HG03060 (cell line): ENCODE results near the gene PRSS50.

ENCODE experiments used
- ATAC-seq: cut with Tn5 transposase; IDR thresholded peaks from one replicate; pipeline ENCODE4 v1.9.1; 2021; ENCODE audit warnings: low read depth, moderate number of reproducible peaks; ENCODE audit not compliant: unreplicated experiment

Gene PRSS50

DNA sequence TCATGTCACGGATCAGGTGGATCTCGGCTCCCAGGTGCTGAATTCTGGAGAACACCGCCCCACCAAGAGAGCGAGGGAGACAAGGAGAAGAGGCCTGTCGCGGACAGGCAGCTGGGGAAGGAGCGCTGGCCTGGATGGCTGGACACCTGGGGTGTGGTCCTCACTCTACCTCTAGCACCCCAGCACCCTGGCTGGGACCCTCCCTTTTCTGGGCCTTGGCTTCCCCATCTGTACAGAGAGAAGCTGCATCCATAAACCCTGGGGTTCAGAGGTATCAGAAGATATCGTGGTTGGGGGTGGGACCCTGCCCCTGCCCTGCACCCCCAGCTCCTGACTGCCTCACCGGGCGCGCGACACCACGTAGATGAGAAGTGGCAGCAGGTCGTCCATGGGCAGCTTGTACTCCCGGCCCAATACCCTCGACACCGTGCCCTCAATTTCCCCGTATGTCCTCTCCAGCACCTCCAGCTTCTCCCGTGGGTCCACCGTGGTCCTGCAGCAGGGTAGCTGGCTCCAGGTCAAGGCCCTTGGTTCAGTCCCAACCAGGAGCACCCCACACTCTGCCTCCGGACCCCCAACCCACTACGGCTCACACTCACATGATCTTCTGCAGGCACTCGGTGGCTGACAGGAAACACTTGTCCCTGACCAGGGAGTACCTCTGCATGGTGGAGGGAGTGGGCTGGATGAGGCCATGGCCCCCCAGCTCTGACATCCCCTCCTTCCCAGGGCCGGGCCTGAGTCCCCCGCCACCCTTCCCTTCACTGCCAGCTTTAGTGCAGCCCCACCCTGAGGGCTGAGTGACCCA lies 45.9 kb downstream of the PRSS50 start:
- no peak for ATAC-seq

DNA sequence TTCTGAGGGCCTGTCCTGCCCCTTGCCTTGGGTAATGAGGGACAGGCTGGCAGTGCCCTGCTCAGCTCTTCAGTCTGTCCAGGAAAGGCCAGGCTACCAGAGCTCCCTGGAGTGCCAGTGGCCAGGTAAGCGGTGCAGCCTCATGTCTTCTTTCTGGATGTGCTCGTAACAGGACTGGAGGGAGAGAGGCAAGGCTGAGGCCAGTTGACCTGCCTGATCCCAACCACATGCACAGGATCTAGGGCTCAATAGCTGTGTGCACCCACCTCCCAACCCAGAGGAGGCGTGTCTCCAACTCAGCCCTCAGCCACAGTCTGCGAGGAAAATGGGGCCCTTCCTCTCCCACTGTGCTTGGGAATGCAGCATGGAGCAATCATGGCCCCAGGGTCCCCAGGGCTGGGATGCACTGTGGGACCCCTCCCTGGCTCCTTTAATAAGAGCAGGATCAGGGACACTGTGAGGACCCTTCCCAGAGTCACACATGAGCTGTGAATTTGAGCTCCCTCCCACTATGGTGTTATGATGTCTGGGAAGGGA lies 46.7 kb downstream of the PRSS50 start:
- ATAC-seq: no peak

GRCh38 chr3:46670000-46670890 lies 47.4 kb downstream of the PRSS50 start:
- ATAC-seq: no peak

GRCh38 chr3:46669191-46669999 lies 48.3 kb downstream of the PRSS50 start:
- ATAC-seq: no peak

- no peak for ATAC-seq
These were observed 49.1 kb downstream of the PRSS50 start for GRCh38 chr3:46668591-46668990.

DNA sequence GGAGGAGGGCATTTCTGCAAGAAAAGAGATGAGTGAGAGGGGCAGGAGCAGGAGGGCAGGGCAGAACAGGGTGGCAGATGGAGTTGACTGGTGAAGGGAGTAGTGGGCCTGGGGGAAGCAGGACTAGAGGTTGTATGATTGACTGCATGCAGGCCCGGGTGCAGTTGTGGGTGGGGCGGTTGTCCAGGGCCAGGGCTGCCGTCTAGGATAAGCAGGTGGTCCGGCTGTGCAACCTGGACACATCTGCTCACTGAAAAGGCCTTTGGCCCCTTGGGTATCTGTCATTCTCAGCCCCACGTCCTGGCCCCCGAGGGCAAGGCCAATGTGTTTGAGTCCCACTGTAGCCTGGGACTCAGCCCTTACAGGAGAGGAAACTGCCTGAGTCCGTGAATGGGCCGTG lies 49.6 kb downstream of the PRSS50 start:
- no peak for ATAC-seq

- ATAC-seq: no peak
These were observed 50.0 kb downstream of the PRSS50 start for GRCh38 chr3:46667657-46668056.

DNA sequence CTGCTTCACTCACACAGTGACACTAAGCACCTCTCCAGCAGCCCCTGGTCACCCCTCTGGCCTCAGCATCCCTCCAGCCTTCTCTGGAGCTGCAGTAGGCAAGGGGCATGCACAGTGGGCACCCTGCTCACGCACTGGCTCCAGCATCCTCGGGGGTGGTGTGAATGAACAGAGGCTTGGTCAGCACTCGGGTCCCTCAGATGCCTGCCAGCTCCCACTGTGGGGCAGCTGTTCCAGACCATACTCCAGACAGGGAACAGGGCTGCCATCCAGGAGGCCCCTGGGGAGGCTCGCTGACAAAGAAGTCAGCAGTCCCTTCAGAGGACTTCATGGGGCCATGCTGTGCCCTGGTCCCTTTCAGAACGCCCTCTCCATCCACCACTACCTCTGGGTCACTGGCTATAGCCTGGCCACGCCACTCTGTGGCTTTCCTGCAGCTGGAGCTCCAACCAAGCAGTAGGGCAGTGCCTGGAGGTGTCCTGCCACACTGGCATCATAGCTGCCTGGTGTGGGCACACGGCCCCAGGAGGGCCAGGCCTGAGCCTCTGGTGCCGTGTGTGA lies 50.5 kb downstream of the PRSS50 start:
- ATAC-seq: no peak

- no peak for ATAC-seq
These were observed 51.2 kb downstream of the PRSS50 start for GRCh38 chr3:46666453-46666845.

DNA sequence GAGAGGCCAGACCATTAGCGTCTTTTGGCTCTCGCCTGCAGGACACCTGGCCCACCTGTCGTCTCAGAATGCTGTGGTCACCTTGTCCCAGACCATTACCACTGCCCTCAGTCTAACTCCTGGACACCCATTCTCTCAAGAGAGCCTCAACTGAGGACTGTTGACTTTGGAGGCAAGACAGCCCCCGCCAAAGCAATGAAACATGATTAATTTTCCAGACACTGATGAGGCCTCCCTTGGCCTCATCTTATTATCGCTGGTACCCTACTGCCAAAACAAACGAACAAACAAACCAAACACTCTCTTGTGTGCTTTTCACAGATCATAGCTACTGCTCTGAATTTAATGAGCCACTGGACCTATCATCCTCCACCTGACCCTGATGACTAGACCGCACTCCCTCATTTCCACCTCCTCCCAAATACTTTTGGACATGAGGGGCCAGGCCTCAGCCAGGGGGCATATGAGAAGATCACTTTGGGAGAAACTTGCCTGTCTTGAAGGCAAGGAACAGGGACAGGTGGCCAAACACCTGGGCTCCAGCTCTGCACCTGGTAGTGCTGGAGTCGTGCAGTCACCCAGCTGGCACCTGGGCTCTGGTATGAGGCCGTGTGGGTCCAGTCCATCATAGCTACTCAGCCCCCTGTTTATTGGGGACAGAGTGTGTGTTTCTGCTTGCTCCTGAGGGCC lies 51.8 kb downstream of the PRSS50 start:
- no peak for ATAC-seq

DNA sequence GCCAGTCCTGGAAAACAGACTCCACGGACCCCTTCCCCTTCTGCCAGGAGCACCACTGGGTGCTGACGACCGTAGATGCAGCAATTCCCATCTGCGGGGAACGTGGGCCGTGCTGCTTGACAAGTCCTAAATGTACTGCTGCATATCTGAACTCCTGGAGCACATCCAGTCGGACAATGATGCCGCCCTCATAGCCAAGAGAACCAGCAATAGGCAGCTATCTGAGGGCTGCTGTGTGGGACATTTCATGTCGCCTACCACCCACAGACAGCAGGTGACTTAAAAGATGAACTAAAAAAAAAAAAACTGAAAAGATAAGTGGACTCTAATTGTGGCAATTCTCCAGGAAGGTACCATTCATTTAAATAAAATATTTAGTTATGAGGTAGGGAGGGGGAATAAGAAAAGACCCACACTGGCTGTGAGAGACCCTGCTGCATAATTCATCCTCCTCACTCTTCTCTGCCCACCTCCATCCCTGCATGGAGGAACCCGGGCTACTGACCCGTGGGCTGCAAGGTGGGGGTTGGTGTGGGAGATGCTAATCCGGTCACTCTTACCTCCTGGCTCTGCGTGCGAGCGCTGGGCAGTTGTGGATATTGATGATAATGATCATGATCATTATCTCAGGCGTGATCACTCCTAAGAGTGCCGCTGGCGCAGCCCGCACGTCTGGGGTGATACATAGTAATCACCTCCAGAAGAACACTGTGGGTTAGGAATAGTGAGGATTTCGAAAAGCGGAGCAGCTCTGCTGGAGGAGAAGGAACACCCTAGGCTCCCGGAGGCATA lies 52.5 kb downstream of the PRSS50 start:
- ATAC-seq: no peak

- ATAC-seq: no peak
These were observed 53.3 kb downstream of the PRSS50 start for GRCh38 chr3:46664188-46664970.

DNA sequence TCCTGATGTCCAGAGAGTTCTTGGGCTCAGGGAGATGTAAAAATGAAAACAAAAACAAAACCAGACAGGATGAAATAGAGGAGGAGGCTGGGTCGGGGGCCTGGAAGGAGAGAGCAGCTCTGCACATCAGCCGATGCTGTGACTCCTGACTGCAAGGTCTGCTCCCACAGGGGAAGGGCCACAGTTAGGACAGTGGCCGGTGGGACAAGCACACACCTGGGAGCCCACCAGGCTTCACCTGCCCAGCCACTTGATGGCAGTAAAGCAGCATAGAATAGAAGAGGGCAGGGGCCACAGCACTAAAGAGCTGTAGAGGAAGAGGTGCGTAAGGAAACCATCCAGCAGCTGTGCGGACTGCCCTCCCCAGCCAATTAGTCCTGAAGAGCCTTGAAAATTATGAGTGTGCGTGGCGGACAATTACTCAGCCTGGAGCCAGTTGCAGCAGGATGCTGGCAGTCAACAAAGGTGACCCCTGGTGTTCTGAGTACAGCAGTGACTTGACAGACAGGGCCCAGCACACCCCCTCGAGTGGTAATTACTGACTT lies 54.0 kb downstream of the PRSS50 start:
- ATAC-seq: no peak

GRCh38 chr3:46662771-46663551 lies 54.7 kb downstream of the PRSS50 start:
- ATAC-seq: no peak
